ENCODE results near the gene RPL35A.
"Not testable (repeated sequence)": the region's sequence is repeated elsewhere in the genome, so short reads cannot be mapped to it uniquely, and the experiment has no call there.

RPL35A gene

DNA sequence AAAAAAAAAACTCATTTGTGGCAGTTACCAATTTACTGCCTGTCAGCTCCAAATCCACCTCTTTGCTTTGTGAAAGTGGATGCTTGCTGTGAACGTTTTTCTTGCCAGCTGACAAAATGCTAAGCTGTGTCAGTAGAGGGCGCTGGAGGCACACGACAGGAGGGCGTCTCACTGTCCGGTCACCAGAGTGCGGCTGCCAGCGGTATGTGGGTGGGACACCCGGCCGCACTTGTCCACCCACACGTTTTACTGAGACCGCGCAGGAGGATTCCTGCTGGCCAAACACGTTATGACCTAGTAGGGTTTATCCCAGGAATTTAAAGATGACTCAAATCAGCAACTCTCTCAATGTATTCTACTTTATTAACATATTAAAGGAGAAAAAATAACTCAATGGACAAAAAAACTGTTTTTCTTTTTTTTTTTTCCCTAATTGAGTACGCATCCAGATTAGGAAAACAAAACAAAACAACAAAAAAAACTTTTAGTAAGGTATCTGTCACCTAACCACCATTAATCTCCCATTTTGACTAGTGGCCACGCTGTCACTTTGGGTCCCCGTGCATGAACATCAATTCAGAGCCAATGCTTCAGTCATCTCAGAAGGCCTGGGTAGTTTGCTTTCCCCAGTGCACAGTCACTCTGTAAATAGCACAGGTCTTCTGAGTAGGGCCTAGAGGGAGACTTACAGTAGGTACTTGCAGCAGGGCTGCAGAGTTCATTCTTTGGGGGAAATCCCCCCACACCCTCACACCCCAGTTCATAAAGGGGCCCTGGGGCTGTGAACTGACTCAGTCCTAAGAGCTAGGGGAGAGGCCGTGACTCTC, 43.8 kb upstream of the RPL35A start (continued):
- TF ChIP-seq CSRNP3 (CRISPR knock-in tag; IDR thresholded peaks at IDR 0.05) (no peak), OSR1 (CRISPR knock-in tag; IDR thresholded peaks at IDR 0.05) (no peak), ZNF70 (CRISPR knock-in tag; IDR thresholded peaks at IDR 0.05) (no peak), GLIS3 (CRISPR knock-in tag; IDR thresholded peaks at IDR 0.05) (no peak), PPARA (CRISPR knock-in tag; IDR thresholded peaks at IDR 0.05; ENCODE audit: borderline replicate concordance) (no peak), ESRRG (CRISPR knock-in tag; IDR thresholded peaks at IDR 0.05) (no peak), ARNTL (CRISPR knock-in tag; IDR thresholded peaks at IDR 0.05; ENCODE audit: borderline replicate concordance, low read depth) (no peak), ZC3H10 (CRISPR knock-in tag; IDR thresholded peaks at IDR 0.05) (no peak)

DNA sequence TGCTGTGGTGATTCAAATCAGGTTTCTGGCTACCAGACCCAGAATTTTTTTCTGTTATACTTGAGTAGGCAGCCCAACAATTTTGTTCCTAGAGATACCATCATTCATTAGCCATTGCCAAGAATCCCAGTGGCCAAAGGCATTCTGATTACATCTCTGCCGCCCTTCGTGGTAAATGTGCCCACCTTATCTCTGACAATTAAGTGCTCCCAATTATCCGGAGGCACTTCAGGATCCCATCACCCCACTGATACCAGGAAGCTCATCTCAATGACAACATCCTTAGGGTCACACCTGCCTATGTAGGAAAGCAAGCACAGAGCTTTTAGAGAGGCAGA, 43.2 kb upstream of the RPL35A start:
- no peak for ATAC-seq
- TF ChIP-seq ZNF565 (CRISPR knock-in tag; conservative IDR thresholded peaks at IDR 0.05; ENCODE audit: low read depth) (no peak), ISL1 (CRISPR knock-in tag; IDR thresholded peaks at IDR 0.05) (no peak), ESRRG (CRISPR knock-in tag; IDR thresholded peaks at IDR 0.05) (no peak), ZC3H10 (CRISPR knock-in tag; IDR thresholded peaks at IDR 0.05) (no peak), PPARA (CRISPR knock-in tag; IDR thresholded peaks at IDR 0.05; ENCODE audit: borderline replicate concordance) (no peak), TCF4 (CRISPR knock-in tag; IDR thresholded peaks at IDR 0.05; ENCODE audit: borderline replicate concordance) (no peak), ARNTL (CRISPR knock-in tag; IDR thresholded peaks at IDR 0.05; ENCODE audit: borderline replicate concordance, low read depth) (no peak), BACH2 (CRISPR knock-in tag; IDR thresholded peaks at IDR 0.05; ENCODE audit: borderline replicate concordance) (no peak), GLIS3 (CRISPR knock-in tag; IDR thresholded peaks at IDR 0.05) (no peak), RARB (CRISPR knock-in tag; IDR thresholded peaks at IDR 0.05) (no peak)
- TF ChIP-seq, protein P1, sequence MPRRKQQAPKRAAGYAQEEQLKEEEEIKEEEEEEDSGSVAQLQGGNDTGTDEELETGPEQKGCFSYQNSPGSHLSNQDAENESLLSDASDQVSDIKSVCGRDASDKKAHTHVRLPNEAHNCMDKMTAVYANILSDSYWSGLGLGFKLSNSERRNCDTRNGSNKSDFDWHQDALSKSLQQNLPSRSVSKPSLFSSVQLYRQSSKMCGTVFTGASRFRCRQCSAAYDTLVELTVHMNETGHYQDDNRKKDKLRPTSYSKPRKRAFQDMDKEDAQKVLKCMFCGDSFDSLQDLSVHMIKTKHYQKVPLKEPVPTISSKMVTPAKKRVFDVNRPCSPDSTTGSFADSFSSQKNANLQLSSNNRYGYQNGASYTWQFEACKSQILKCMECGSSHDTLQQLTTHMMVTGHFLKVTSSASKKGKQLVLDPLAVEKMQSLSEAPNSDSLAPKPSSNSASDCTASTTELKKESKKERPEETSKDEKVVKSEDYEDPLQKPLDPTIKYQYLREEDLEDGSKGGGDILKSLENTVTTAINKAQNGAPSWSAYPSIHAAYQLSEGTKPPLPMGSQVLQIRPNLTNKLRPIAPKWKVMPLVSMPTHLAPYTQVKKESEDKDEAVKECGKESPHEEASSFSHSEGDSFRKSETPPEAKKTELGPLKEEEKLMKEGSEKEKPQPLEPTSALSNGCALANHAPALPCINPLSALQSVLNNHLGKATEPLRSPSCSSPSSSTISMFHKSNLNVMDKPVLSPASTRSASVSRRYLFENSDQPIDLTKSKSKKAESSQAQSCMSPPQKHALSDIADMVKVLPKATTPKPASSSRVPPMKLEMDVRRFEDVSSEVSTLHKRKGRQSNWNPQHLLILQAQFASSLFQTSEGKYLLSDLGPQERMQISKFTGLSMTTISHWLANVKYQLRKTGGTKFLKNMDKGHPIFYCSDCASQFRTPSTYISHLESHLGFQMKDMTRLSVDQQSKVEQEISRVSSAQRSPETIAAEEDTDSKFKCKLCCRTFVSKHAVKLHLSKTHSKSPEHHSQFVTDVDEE (CRISPR knock-in tag; IDR thresholded peaks at IDR 0.05): no peak
- TF ChIP-seq, protein P2, sequence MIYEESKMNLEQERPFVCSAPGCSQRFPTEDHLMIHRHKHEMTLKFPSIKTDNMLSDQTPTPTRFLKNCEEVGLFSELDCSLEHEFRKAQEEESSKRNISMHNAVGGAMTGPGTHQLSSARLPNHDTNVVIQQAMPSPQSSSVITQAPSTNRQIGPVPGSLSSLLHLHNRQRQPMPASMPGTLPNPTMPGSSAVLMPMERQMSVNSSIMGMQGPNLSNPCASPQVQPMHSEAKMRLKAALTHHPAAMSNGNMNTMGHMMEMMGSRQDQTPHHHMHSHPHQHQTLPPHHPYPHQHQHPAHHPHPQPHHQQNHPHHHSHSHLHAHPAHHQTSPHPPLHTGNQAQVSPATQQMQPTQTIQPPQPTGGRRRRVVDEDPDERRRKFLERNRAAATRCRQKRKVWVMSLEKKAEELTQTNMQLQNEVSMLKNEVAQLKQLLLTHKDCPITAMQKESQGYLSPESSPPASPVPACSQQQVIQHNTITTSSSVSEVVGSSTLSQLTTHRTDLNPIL (CRISPR knock-in tag; IDR thresholded peaks at IDR 0.05; ENCODE audit: low read depth): no peak

- ATAC-seq: no peak
- no peak for TF ChIP-seq POU6F1 (CRISPR knock-in tag; IDR thresholded peaks at IDR 0.05; ENCODE audit: borderline replicate concordance, low read depth)
- TF ChIP-seq TOX (CRISPR knock-in tag; IDR thresholded peaks at IDR 0.05; ENCODE audit: borderline replicate concordance): no peak
- TF ChIP-seq ZC3H10 (CRISPR knock-in tag; IDR thresholded peaks at IDR 0.05): no peak
- no peak for TF ChIP-seq ESRRG (CRISPR knock-in tag; IDR thresholded peaks at IDR 0.05)
- no peak for TF ChIP-seq SNAI2 (CRISPR knock-in tag; IDR thresholded peaks at IDR 0.05)
- TF ChIP-seq, protein P2 (CRISPR knock-in tag; IDR thresholded peaks at IDR 0.05; ENCODE audit: low read depth): no peak
- no peak for TF ChIP-seq ZNF8 (CRISPR knock-in tag; IDR thresholded peaks at IDR 0.05)
- no peak for TF ChIP-seq CSDC2 (CRISPR knock-in tag; IDR thresholded peaks at IDR 0.05)
- no peak for TF ChIP-seq ZNF565 (CRISPR knock-in tag; conservative IDR thresholded peaks at IDR 0.05; ENCODE audit: low read depth)
- TF ChIP-seq ZFP30 (CRISPR knock-in tag; IDR thresholded peaks at IDR 0.05): no peak
- no peak for TF ChIP-seq RARB (CRISPR knock-in tag; IDR thresholded peaks at IDR 0.05)
- TF ChIP-seq PPARA (CRISPR knock-in tag; IDR thresholded peaks at IDR 0.05; ENCODE audit: borderline replicate concordance): no peak
- no peak for TF ChIP-seq OSR1 (CRISPR knock-in tag; IDR thresholded peaks at IDR 0.05)
Measured at GRCh38 chr3:197907196-197907595, 42.8 kb upstream of the RPL35A start.

DNA sequence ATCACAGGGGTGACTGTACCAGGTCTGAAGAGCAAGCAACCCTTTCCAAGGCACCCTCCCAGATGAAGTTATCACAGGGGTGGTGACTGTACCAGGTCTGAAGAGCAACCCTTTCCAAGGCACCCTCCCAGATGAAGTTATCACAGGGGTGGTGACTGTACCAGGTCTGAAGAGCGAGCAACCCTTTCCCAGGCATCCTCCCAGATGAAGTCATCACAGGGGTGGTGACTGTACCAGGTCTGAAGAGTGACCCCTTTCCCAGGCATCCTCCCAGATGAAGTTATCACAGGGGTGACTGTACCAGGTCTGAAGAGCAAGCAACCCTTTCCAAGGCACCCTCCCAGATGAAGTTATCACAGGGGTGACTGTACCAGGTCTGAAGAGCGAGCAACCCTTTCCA, 41.4 kb upstream of the RPL35A start:
- not testable (repeated sequence) for ATAC-seq

All from SK-N-SH treated with all-trans-retinoic acid at 6 μM for 48 hours (cell line).